ENCODE measurements around the gene NEK6.

The NEK6 gene

DNA sequence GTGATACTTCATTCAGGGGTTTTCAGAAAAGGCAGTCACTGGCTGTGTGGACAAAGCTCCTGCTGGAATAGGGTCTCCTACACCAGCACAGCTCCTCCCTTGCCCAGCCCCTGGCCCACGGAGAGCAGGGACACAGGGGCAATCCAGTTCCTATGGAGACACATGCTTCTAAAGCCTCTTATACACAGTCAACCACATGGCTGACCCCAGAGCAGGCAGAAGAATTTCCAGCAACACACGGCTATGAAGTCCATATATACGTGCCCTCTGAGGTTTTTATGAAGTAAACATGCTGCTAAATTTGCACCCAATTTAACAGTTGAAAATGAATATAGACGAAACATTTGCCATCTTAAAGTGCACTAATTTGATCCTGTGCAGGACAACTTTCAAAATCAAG, 138.1 kb downstream of the NEK6 start:
- TF ChIP-seq, protein P1, sequence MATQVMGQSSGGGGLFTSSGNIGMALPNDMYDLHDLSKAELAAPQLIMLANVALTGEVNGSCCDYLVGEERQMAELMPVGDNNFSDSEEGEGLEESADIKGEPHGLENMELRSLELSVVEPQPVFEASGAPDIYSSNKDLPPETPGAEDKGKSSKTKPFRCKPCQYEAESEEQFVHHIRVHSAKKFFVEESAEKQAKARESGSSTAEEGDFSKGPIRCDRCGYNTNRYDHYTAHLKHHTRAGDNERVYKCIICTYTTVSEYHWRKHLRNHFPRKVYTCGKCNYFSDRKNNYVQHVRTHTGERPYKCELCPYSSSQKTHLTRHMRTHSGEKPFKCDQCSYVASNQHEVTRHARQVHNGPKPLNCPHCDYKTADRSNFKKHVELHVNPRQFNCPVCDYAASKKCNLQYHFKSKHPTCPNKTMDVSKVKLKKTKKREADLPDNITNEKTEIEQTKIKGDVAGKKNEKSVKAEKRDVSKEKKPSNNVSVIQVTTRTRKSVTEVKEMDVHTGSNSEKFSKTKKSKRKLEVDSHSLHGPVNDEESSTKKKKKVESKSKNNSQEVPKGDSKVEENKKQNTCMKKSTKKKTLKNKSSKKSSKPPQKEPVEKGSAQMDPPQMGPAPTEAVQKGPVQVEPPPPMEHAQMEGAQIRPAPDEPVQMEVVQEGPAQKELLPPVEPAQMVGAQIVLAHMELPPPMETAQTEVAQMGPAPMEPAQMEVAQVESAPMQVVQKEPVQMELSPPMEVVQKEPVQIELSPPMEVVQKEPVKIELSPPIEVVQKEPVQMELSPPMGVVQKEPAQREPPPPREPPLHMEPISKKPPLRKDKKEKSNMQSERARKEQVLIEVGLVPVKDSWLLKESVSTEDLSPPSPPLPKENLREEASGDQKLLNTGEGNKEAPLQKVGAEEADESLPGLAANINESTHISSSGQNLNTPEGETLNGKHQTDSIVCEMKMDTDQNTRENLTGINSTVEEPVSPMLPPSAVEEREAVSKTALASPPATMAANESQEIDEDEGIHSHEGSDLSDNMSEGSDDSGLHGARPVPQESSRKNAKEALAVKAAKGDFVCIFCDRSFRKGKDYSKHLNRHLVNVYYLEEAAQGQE (IDR thresholded peaks at IDR 0.05; ENCODE audit: low read depth) = no peak
- TF ChIP-seq TEAD4 (IDR thresholded peaks at IDR 0.05) = no peak
- no peak for TF ChIP-seq CREB1 (IDR thresholded peaks at IDR 0.05; ENCODE audit: low read depth)
- no peak for TF ChIP-seq TCF12 (IDR thresholded peaks at IDR 0.05; ENCODE audit: low read depth)

DNA sequence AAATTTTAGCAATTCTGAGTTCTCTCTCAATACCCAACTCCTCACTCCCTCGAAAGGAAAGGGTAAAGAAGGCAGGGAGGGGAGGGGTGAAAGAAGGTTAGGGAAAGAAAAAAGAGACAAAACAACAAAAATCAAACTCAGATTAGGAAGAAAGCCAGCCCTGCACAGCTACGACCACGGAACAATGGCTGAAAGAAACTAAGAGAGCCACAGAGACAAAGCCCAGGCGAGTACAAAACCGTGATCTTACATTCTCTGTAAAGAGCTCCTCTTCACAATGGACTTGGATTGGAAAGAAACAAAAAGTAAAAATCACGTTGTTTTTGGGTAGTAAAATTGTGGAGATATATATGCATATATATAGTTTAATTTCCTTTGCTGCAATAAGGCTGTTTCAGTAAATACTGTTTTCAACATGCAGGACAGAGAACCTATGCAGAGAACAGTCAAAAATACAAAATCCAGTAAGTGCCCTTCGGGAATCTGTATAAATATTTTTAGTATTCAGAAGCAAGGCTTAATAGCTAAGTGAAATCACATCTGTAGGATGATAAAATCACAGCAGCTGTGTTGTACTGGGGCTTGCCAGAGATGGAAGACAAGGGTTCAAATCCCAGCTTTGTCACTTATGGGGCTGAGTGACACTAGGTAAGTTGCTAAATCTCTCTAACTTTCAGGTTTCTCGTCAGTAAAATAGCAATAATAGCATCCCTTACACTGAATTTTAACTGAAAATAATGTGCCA, 140.6 kb downstream of the NEK6 start:
- TF ChIP-seq EGR1 (IDR thresholded peaks at IDR 0.05) (no peak), CEBPB (IDR thresholded peaks at IDR 0.05) (no peak), RAD21 (IDR thresholded peaks at IDR 0.05; ENCODE audit: low read depth) (no peak), TAF1 (IDR thresholded peaks at IDR 0.05; ENCODE audit: low read depth) (no peak), EP300 (IDR thresholded peaks at IDR 0.05; ENCODE audit: borderline replicate concordance) (no peak)
- TF ChIP-seq, protein P2, sequence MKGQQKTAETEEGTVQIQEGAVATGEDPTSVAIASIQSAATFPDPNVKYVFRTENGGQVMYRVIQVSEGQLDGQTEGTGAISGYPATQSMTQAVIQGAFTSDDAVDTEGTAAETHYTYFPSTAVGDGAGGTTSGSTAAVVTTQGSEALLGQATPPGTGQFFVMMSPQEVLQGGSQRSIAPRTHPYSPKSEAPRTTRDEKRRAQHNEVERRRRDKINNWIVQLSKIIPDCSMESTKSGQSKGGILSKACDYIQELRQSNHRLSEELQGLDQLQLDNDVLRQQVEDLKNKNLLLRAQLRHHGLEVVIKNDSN (IDR thresholded peaks at IDR 0.05) = no peak
- TF ChIP-seq, protein P3, sequence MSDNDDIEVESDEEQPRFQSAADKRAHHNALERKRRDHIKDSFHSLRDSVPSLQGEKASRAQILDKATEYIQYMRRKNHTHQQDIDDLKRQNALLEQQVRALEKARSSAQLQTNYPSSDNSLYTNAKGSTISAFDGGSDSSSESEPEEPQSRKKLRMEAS (IDR thresholded peaks at IDR 0.05) = no peak
- TF ChIP-seq, protein P1 (IDR thresholded peaks at IDR 0.05; ENCODE audit: low read depth) = no peak

DNA sequence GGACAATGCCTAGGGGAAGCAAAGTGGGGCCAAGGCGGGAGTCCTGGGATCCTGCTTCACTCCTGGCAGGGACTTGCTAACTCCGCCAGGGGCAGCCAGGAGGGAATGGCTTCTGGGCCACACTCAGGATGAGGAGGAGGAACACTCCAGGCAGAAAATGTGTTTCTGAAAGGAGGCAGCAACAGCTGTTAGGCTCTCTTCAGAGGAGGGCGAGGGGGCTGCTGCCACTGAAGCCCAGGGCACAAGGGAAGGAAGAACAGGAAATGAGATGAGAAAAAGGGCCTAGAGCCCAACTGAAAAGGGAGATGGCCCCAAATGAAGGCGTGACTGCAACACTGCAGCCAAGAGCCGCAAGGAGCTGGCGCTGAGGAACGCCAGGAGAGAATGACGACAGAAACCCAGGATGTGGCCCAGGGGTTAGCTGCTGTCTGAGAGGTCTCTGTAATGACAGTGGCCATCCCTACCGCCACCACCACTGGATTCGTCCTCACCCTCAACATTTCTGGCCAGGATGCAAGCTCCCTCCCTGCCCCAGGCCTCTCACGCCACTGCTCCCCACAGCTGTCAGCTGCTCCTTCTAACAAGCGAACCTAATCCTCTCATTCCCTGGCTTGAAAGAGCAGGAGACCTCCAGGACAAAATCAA, 141.7 kb downstream of the NEK6 start:
- TF ChIP-seq ZBTB7A (IDR thresholded peaks at IDR 0.05; ENCODE audit: low read depth) = no peak
- TF ChIP-seq, protein P1 (IDR thresholded peaks at IDR 0.05; ENCODE audit: low read depth) = no peak
- TF ChIP-seq, protein P3 (IDR thresholded peaks at IDR 0.05) = no peak
- no peak for TF ChIP-seq CEBPB (IDR thresholded peaks at IDR 0.05)
- no peak for TF ChIP-seq CREB1 (IDR thresholded peaks at IDR 0.05; ENCODE audit: low read depth)
- no peak for TF ChIP-seq YY1 (IDR thresholded peaks at IDR 0.05; ENCODE audit: low read depth)
- no peak for TF ChIP-seq RAD21 (IDR thresholded peaks at IDR 0.05; ENCODE audit: low read depth)
- no peak for TF ChIP-seq EGR1 (IDR thresholded peaks at IDR 0.05)
- TF ChIP-seq TAF1 (IDR thresholded peaks at IDR 0.05; ENCODE audit: low read depth) = no peak
- TF ChIP-seq, protein P2 (IDR thresholded peaks at IDR 0.05) = no peak
- TF ChIP-seq TEAD4 (IDR thresholded peaks at IDR 0.05) = no peak
- TF ChIP-seq EP300 (IDR thresholded peaks at IDR 0.05; ENCODE audit: borderline replicate concordance) = no peak
- no peak for TF ChIP-seq TCF12 (IDR thresholded peaks at IDR 0.05; ENCODE audit: low read depth)
- no peak for TF ChIP-seq NFIC (IDR thresholded peaks at IDR 0.05)
- no peak for TF ChIP-seq FOXM1 (IDR thresholded peaks at IDR 0.05; ENCODE audit: borderline replicate concordance, low read depth)

All from Ishikawa (cell line).